Activated T-helper 2 cell treated with anti-CD3 and anti-CD28 coated beads, Interferon-gamma antibody, Interleukin-2, Interleukin-4, amounts not matched to agents 10 μg/mL and 5 μg/mL and 100 μg/mL, durations not matched to agents 14 hours and 24 hours and 36 hours (primary cell): ENCODE data around the gene CD163L1. TPM values are rescaled to one million over a fixed set of nuclear protein-coding genes. Genes with fewer than 3 reads are reported as not detected.
"Not testable (repeated sequence)": the region's sequence is repeated elsewhere in the genome, so short reads cannot be mapped to it uniquely, and the experiment has no call there.

Experiments
- DNase-seq: peaks from one replicate; pipeline ENCODE4 v3.0.0; 2021; ENCODE audit warnings: low spot score
- H3K27ac Mint-ChIP-seq: one replicate; pipeline ENCODE4 v1.8.0; 2021; ENCODE audit warnings: mixed read lengths
- H3K27me3 Mint-ChIP-seq: one replicate; pipeline ENCODE4 v1.8.0; 2021; ENCODE audit warnings: low read depth, mixed read lengths
- H3K36me3 Mint-ChIP-seq: one replicate; pipeline ENCODE4 v1.8.0; 2021; ENCODE audit warnings: low read depth, mixed read lengths
- H3K4me1 Mint-ChIP-seq: one replicate; pipeline ENCODE4 v1.8.0; 2021; ENCODE audit warnings: low read depth, mixed read lengths
- H3K4me3 Mint-ChIP-seq: one replicate; pipeline ENCODE4 v1.8.0; 2021; ENCODE audit warnings: low read depth, mild to moderate bottlenecking, moderate library complexity, mixed read lengths
- H3K9me3 Mint-ChIP-seq: one replicate; pipeline ENCODE4 v1.8.0; 2021; ENCODE audit warnings: mixed read lengths
- intact Hi-C: fragments of 100-400 bp; cut with micrococcal nuclease; formaldehyde crosslinking; loops from one replicate; pipeline ENCODE4 v1.15.1; 2023
- total RNA-seq: library from RNA; stranded (reverse); gene quantifications from 2 replicates; pipeline ENCODE4 v1.2.3, GENCODE V29; 2022

CD163L1 gene
- total RNA-seq, 1 donor from 2014 or later: not detected

GRCh38 chr12:7346551-7347225, 97.3 kb downstream of the CD163L1 start:
- H3K9me3 Mint-ChIP-seq: peaks cover 15% of the 10 kb centered on the region
- peaks cover 15% of the 10 kb centered on the region for H3K4me1 Mint-ChIP-seq
- H3K4me3 Mint-ChIP-seq: no peak overlapping the region

GRCh38 chr12:7344833-7345606, 98.9 kb downstream of the CD163L1 start:
- no peaks in the 10 kb centered on the region for H3K36me3 Mint-ChIP-seq
- DNase-seq: no peak
- intact Hi-C loops: no loop called here
- peaks cover 15% of the 10 kb centered on the region for H3K9me3 Mint-ChIP-seq
- peaks cover 9% of the 10 kb centered on the region for H3K4me1 Mint-ChIP-seq
- H3K27ac Mint-ChIP-seq: no peak overlapping the region
- H3K27me3 Mint-ChIP-seq: peaks cover 4% of the 10 kb centered on the region
- no peak overlapping the region for H3K4me3 Mint-ChIP-seq

More at GRCh38 chr12:7346551-7347225, 97.3 kb downstream of the CD163L1 start:
- no peak for DNase-seq
- no peak overlapping the region for H3K27ac Mint-ChIP-seq
- intact Hi-C loops: no loop called here
- H3K36me3 Mint-ChIP-seq: no peaks in the 10 kb centered on the region
- peaks cover 4% of the 10 kb centered on the region for H3K27me3 Mint-ChIP-seq

- Mint-ChIP-seq H3K27me3 (no peaks in the 10 kb centered on the region), H3K4me1 (peaks cover 3% of the 10 kb centered on the region), H3K27ac (no peak overlapping the region), H3K9me3 (peaks cover 15% of the 10 kb centered on the region), H3K36me3 (no peaks in the 10 kb centered on the region), H3K4me3 (no peak overlapping the region)
- intact Hi-C loops: no loop called here
- DNase-seq: no peak
Measured at GRCh38 chr12:7339675-7340074, 104.3 kb downstream of the CD163L1 start.

- intact Hi-C loops, H3K9me3 Mint-ChIP-seq, H3K27me3 Mint-ChIP-seq, H3K27ac Mint-ChIP-seq, DNase-seq, H3K4me3 Mint-ChIP-seq, H3K36me3 Mint-ChIP-seq, H3K4me1 Mint-ChIP-seq: not testable (repeated sequence)
Measured at GRCh38 chr12:7337790-7338189, 106.2 kb downstream of the CD163L1 start.

- DNase-seq: no peak
- Mint-ChIP-seq H3K27ac (no peak overlapping the region), H3K27me3 (peaks cover 5% of the 10 kb centered on the region), H3K4me3 (no peak overlapping the region), H3K36me3 (no peaks in the 10 kb centered on the region), H3K4me1 (no peaks in the 10 kb centered on the region), H3K9me3 (no peaks in the 10 kb centered on the region)
- intact Hi-C loops: no loop called here
Measured at GRCh38 chr12:7327918-7328317, 116.0 kb downstream of the CD163L1 start.

GRCh38 chr12:7324176-7324575, 119.8 kb downstream of the CD163L1 start:
- no peak for DNase-seq
- Mint-ChIP-seq H3K9me3 (no peaks in the 10 kb centered on the region), H3K27ac (no peak overlapping the region), H3K4me3 (no peak overlapping the region), H3K36me3 (no peaks in the 10 kb centered on the region), H3K4me1 (no peaks in the 10 kb centered on the region), H3K27me3 (peaks cover 5% of the 10 kb centered on the region)
- intact Hi-C loops: no loop called here

- Mint-ChIP-seq H3K36me3 (no peaks in the 10 kb centered on the region), H3K27me3 (peaks cover 1% of the 10 kb centered on the region), H3K9me3 (no peaks in the 10 kb centered on the region), H3K4me3 (no peak overlapping the region), H3K4me1 (no peaks in the 10 kb centered on the region), H3K27ac (no peak overlapping the region)
- no peak for DNase-seq
- intact Hi-C loops: no loop called here
Measured at GRCh38 chr12:7322599-7322998, 121.4 kb downstream of the CD163L1 start.

- Mint-ChIP-seq H3K4me1 (no peaks in the 10 kb centered on the region), H3K27ac (no peak overlapping the region), H3K4me3 (no peak overlapping the region), H3K9me3 (no peaks in the 10 kb centered on the region), H3K27me3 (peaks cover 1% of the 10 kb centered on the region), H3K36me3 (no peaks in the 10 kb centered on the region)
- DNase-seq: no peak
- intact Hi-C loops: no loop called here
Measured at GRCh38 chr12:7321624-7322023, 122.3 kb downstream of the CD163L1 start.

- Mint-ChIP-seq H3K4me3 (no peak overlapping the region), H3K9me3 (no peaks in the 10 kb centered on the region), H3K27me3 (peaks cover 1% of the 10 kb centered on the region), H3K27ac (no peak overlapping the region), H3K36me3 (no peaks in the 10 kb centered on the region), H3K4me1 (no peaks in the 10 kb centered on the region)
- intact Hi-C loops: no loop called here
- DNase-seq: no peak
Measured at GRCh38 chr12:7319930-7320329, 124.0 kb downstream of the CD163L1 start.

- no peaks in the 10 kb centered on the region for H3K36me3 Mint-ChIP-seq
- no peak overlapping the region for H3K27ac Mint-ChIP-seq
- peaks cover 3% of the 10 kb centered on the region for H3K27me3 Mint-ChIP-seq
- intact Hi-C loops: no loop called here
- no peaks in the 10 kb centered on the region for H3K4me1 Mint-ChIP-seq
- H3K4me3 Mint-ChIP-seq: no peak overlapping the region
- no peaks in the 10 kb centered on the region for H3K9me3 Mint-ChIP-seq
- DNase-seq: no peak
Measured at GRCh38 chr12:7310070-7310469, 133.9 kb downstream of the CD163L1 start.

Other genes with a start within 250 kb of the CD163L1 start
- gene ACSM4, start 140.1 kb downstream of the CD163L1 start, total RNA-seq: not detected in 2 replicates
- not detected in 2 replicates for gene CD163, start 59.6 kb upstream of the CD163L1 start, total RNA-seq
- gene APOBEC1, start 221.8 kb upstream of the CD163L1 start, total RNA-seq: not detected in 2 replicates